CD4-positive, alpha-beta memory T cell (primary cell): Measurements from ENCODE around the gene OXSR1. TPM values are rescaled to one million over a fixed set of nuclear protein-coding genes. Genes with fewer than 3 reads are reported as not detected.

Source experiments
- CTCF ChIA-PET: fragments of 350-600 bp; sonication (Branson Sonifier 250); formaldehyde crosslinking; loops from one replicate; lab custom pipeline; 2021; ENCODE audit warnings: inconsistent platforms; ENCODE audit not compliant: partially characterized antibody; lab: Charles Lee
- POLR2A ChIA-PET: fragments of 350-600 bp; sonication (Branson Sonifier 250); formaldehyde crosslinking; loops from one replicate; lab custom pipeline; 2021; ENCODE audit not compliant: partially characterized antibody; lab: Charles Lee
- DNase-seq, 5 donors: peaks; one replicate each; pipeline versions ENCODE4 v3.0.0 to v3.0.0-alpha.2; 2020 to 2022; ENCODE audit warnings: mixed read lengths in 1 of 5
- H3K27ac ChIP-seq: one replicate; pipeline ENCODE4 v1.7.0; 2013; ENCODE audit warnings: low read depth, low read length
- H3K27me3 ChIP-seq: 2 replicates; pipeline ENCODE4 v1.7.0; 2013; ENCODE audit warnings: mild to moderate bottlenecking, low read length, moderate library complexity; ENCODE audit not compliant: insufficient read depth
- H3K36me3 ChIP-seq: 2 replicates; pipeline ENCODE4 v1.7.0; 2013; ENCODE audit warnings: mild to moderate bottlenecking, low read length, moderate library complexity; ENCODE audit not compliant: insufficient read depth
- H3K4me1 ChIP-seq: 2 replicates; pipeline ENCODE4 v1.7.0; 2013; ENCODE audit warnings: mild to moderate bottlenecking, low read length, moderate library complexity; ENCODE audit not compliant: insufficient read depth
- H3K4me3 ChIP-seq, 2 donors: one replicate each; pipeline ENCODE4 v1.7.0; 2013; ENCODE audit warnings: low read length in 2 of 2, mild to moderate bottlenecking in 1 of 2
- H3K9me3 ChIP-seq, 2 donors: one replicate each; pipeline ENCODE4 v1.7.0; 2013; ENCODE audit warnings: low read length in 2 of 2, control low read depth in 1 of 2; ENCODE audit not compliant: control insufficient read depth in 1 of 2
- H3K27ac Mint-ChIP-seq, 7 donors: one replicate each; pipeline ENCODE4 v1.8.0; 2020 to 2021; ENCODE audit warnings: mixed read lengths in 7 of 7, mild to moderate bottlenecking in 6 of 7, inconsistent platforms in 3 of 7, moderate library complexity in 3 of 7
- H3K27me3 Mint-ChIP-seq, 2 donors: one replicate each; pipeline ENCODE4 v1.8.0; 2020 to 2021; ENCODE audit warnings: mixed read lengths in 2 of 2
- H3K36me3 Mint-ChIP-seq, 2 donors: one replicate each; pipeline ENCODE4 v1.8.0; 2020 to 2021; ENCODE audit warnings: mixed read lengths in 2 of 2, inconsistent platforms in 1 of 2, mild to moderate bottlenecking in 1 of 2
- H3K4me1 Mint-ChIP-seq, 4 donors: one replicate each; pipeline ENCODE4 v1.8.0; 2020 to 2021; ENCODE audit warnings: mixed read lengths in 4 of 4, mild to moderate bottlenecking in 1 of 4
- H3K4me3 Mint-ChIP-seq, 8 donors: one replicate each; pipeline ENCODE4 v1.8.0; 2020 to 2021; ENCODE audit warnings: mixed read lengths in 8 of 8, mild to moderate bottlenecking in 7 of 8, moderate library complexity in 6 of 8, inconsistent platforms in 3 of 8
- H3K9me3 Mint-ChIP-seq, 8 donors: one replicate each; pipeline ENCODE4 v1.8.0; 2020 to 2021; ENCODE audit warnings: mixed read lengths in 8 of 8, mild to moderate bottlenecking in 5 of 8, inconsistent platforms in 3 of 8, moderate library complexity in 1 of 8
- intact Hi-C: fragments of 100-400 bp; cut with micrococcal nuclease; formaldehyde crosslinking; loops from one replicate; pipeline ENCODE4 v1.15.1; 2023
- polyA plus RNA-seq, 2 donors: library from polyadenylated mRNA; unstranded; fragments of 300-500 nt; fragmentation: Illumina TruSeq; gene quantifications; one replicate each; pipeline ENCODE4 v1.2.3, GENCODE V29; 2021
- total RNA-seq, 2 experiments: library from RNA; stranded (reverse); gene quantifications; one replicate each; pipeline ENCODE4 v1.2.3, GENCODE V29; 2021

OXSR1 gene
- total and polyA plus RNA-seq, 4 experiments from 2014 or later, result 13.3 to 43.9 (median 28.8) TPM

DNA sequence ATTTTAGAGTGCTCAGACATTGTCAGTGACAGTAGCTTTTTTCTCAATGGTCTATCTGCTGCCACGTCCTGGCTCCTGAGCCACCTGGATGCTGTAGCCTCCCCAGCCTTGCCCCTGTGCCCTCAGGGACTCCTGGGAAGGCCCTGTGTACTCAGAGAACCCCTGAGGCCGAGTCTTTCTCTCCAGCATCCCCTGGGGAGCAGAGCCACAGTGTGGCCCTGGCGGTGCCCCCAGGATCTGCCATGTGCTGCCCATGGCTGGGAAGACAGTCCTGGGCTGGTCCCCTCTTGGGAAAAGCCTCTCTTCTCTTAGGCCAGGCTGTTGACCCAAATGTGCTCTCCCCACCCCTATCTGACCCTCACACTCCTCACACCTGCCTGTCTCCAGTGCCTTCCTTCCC, 21.8 kb upstream of the OXSR1 start:
- ChIA-PET POLR2A (interaction anchor here (1.2 to 8.4 kb wide), 2 partner anchors 22 to 35 kb away, joined by 3 to 255 read pairs; partner anchors contain the start of gene OXSR1), CTCF (no interaction called here)
- Histone ChIP-seq H3K9me3 (peaks cover 0 to 17% of the 10 kb centered on the region in 2 donors), H3K27me3 (no peaks in the 10 kb centered on the region), H3K27ac (no peak overlapping the region), H3K4me3 (no peak overlapping the region), H3K36me3 (peaks cover 13% of the 10 kb centered on the region), H3K4me1 (peaks cover 23% of the 10 kb centered on the region)
- H3K4me3 Mint-ChIP-seq, result no peak overlapping the region
- H3K36me3 Mint-ChIP-seq, result peaks cover 15 to 45% of the 10 kb centered on the region in 2 donors
- peak overlapping the region in 1 of 7 donors; percentile 32 for H3K27ac Mint-ChIP-seq
- no peaks in the 10 kb centered on the region for H3K27me3 Mint-ChIP-seq
- intact Hi-C loops, result no loop called here
- H3K9me3 Mint-ChIP-seq, result peaks cover 0 to 27% (median 22%) of the 10 kb centered on the region in 8 donors
- H3K4me1 Mint-ChIP-seq, result peaks cover 21 to 41% (median 28%) of the 10 kb centered on the region in 4 donors
- DNase-seq, result no peak

DNA sequence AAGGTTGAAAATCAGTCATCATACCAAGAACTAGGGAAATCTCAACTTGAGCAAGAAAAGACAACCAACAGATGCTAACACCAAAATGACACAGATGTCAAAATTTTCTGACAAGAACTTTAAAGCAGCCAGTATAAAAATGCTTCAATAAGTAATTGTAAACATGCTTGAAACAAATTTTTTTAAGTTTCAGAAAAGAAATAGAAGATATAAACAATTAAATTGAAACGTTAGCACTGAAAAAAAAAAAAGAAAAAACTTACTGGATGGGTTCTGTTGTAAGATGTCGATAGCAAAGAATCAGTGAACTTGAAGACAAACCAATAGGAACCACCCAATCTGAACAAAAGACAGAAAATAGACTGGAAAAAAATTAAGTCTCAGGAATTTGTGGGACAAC, 18.8 kb upstream of the OXSR1 start:
- peaks cover 9% of the 10 kb centered on the region for H3K4me1 ChIP-seq
- peaks cover 0 to 27% (median 22%) of the 10 kb centered on the region in 8 donors for H3K9me3 Mint-ChIP-seq
- H3K4me1 Mint-ChIP-seq, result peaks cover 12 to 33% (median 19%) of the 10 kb centered on the region in 4 donors
- peaks cover 11 to 21% of the 10 kb centered on the region in 2 donors for H3K36me3 Mint-ChIP-seq
- peaks cover 7% of the 10 kb centered on the region for H3K36me3 ChIP-seq
- no peak overlapping the region for H3K27ac ChIP-seq
- POLR2A ChIA-PET, result interaction anchor here (0.7 kb wide), 1 partner anchor 36 kb away, joined by 3 read pairs; no protein-coding TSS in a partner anchor
- H3K27me3 Mint-ChIP-seq, result no peaks in the 10 kb centered on the region
- no peak for DNase-seq
- CTCF ChIA-PET, result no interaction called here
- no peaks in the 10 kb centered on the region for H3K27me3 ChIP-seq
- no peak overlapping the region for H3K4me3 ChIP-seq
- H3K9me3 ChIP-seq, result peaks cover 0 to 17% of the 10 kb centered on the region in 2 donors
- no peak overlapping the region for H3K4me3 Mint-ChIP-seq
- H3K27ac Mint-ChIP-seq, result no peak overlapping the region
- intact Hi-C loops, result no loop called here

DNA sequence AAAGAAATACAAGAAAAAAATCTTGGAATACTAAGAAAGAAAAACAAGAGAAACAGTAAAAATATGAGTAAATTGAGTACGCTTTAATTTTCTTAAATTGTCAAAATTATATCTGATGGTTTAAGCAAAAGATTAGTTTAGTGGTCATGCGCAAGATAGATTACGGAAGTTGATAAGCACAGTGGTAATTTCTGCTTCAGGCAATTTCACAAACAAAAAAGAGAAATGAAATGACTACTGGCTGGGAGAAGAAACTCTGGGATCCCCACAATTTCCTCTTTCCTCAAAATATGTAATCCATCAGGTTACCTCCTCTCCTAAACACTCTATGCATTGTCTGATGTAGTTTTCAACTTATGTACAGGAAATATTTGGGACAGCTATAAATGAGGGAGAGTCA, 17.9 kb upstream of the OXSR1 start:
- no peaks in the 10 kb centered on the region for H3K27me3 Mint-ChIP-seq
- no peak for DNase-seq
- ChIA-PET CTCF (no interaction called here), POLR2A (interaction anchor here (1.2 to 1.6 kb wide), 2 partner anchors 8 to 10 kb away, joined by 4 to 8 read pairs; partner anchors contain the start of gene ACAA1)
- peaks cover 0 to 27% (median 22%) of the 10 kb centered on the region in 8 donors for H3K9me3 Mint-ChIP-seq
- no peak overlapping the region for H3K4me3 Mint-ChIP-seq
- H3K36me3 Mint-ChIP-seq, result peaks cover 4 to 12% of the 10 kb centered on the region in 2 donors
- Histone ChIP-seq H3K4me3 (no peak overlapping the region), H3K27me3 (no peaks in the 10 kb centered on the region), H3K4me1 (peaks cover 19% of the 10 kb centered on the region), H3K36me3 (no peaks in the 10 kb centered on the region), H3K9me3 (peaks cover 0 to 17% of the 10 kb centered on the region in 2 donors), H3K27ac (no peak overlapping the region)
- intact Hi-C loops, result no loop called here
- no peak overlapping the region for H3K27ac Mint-ChIP-seq
- H3K4me1 Mint-ChIP-seq, result peaks cover 17 to 32% (median 24%) of the 10 kb centered on the region in 4 donors

- CTCF ChIA-PET, result no interaction called here
- no peaks in the 10 kb centered on the region for H3K27me3 Mint-ChIP-seq
- Histone ChIP-seq H3K27me3 (no peaks in the 10 kb centered on the region), H3K9me3 (peaks cover 0 to 17% of the 10 kb centered on the region in 2 donors), H3K27ac (no peak overlapping the region), H3K4me3 (no peak overlapping the region), H3K36me3 (no peaks in the 10 kb centered on the region), H3K4me1 (peaks cover 23% of the 10 kb centered on the region)
- H3K4me1 Mint-ChIP-seq, result peaks cover 19 to 35% (median 25%) of the 10 kb centered on the region in 4 donors
- no peak overlapping the region for H3K4me3 Mint-ChIP-seq
- peaks cover 0 to 27% (median 22%) of the 10 kb centered on the region in 8 donors for H3K9me3 Mint-ChIP-seq
- peak overlapping the region in 1 of 7 donors; percentile 29 for H3K27ac Mint-ChIP-seq
- intact Hi-C loops, result no loop called here
- H3K36me3 Mint-ChIP-seq, result peaks cover 4 to 9% of the 10 kb centered on the region in 2 donors
- no peak for DNase-seq
- POLR2A ChIA-PET, result interaction anchor here (1.2 to 1.8 kb wide), 4 partner anchors 9 to 16 kb away, joined by 4 to 8 read pairs (median 8); partner anchors contain the start of genes ACAA1 and MYD88
Observed at GRCh38 chr3:38148311-38148882, 16.9 kb upstream of the OXSR1 start.

- peak overlapping the region in 5 of 7 donors; percentile 44 to 92 (median 72) for H3K27ac Mint-ChIP-seq
- peaks cover 19 to 35% (median 25%) of the 10 kb centered on the region in 4 donors for H3K4me1 Mint-ChIP-seq
- Histone ChIP-seq H3K4me3 (no peak overlapping the region), H3K36me3 (no peaks in the 10 kb centered on the region), H3K27ac (no peak overlapping the region), H3K27me3 (no peaks in the 10 kb centered on the region), H3K9me3 (peaks cover 0 to 17% of the 10 kb centered on the region in 2 donors), H3K4me1 (peaks cover 23% of the 10 kb centered on the region)
- H3K27me3 Mint-ChIP-seq, result no peaks in the 10 kb centered on the region
- ChIA-PET POLR2A (interaction anchor here (1.7 to 1.8 kb wide), 2 partner anchors 11 to 15 kb away, joined by 7 to 8 read pairs; partner anchors contain the start of gene MYD88), CTCF (no interaction called here)
- no peak for DNase-seq
- H3K36me3 Mint-ChIP-seq, result peaks cover 4 to 5% of the 10 kb centered on the region in 2 donors
- intact Hi-C loops, result no loop called here
- H3K4me3 Mint-ChIP-seq, result no peak overlapping the region
- peaks cover 0 to 27% (median 22%) of the 10 kb centered on the region in 8 donors for H3K9me3 Mint-ChIP-seq
Observed at GRCh38 chr3:38149708-38150107, 15.6 kb upstream of the OXSR1 start.

DNA sequence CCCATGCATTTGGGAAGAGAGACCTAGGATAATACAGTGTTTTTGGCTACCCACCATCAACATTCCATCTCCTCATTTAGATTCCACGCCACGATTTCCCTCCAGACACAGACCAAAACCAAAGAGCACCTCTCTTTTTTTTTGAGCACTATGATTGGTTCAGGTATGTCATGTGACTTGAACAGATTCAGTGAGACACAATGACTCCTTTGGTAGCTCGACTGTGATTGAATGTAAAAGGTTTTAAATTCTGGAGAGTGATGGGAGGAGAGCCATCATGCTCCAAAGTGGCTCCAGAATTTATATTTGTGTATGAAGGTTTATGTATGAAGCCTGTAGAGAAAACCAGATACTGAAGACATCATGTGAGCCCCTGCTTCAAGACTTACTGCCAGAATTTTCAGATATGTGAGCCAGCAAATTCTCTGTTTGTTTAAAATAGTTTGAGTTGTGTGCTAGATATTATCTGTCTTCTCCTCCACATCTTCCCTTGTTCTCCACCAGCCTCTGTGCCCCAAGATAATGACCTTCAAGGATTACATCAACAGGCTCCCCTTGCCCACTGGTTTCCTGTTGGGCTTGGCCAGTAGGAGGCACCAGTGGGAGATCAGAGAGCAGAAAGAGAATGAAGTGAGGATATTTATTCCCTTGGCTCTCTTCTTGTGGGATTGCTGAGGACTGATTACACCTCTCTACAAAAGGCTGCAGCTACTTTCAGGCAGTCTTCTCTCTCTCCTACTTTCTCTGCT, 14.4 kb upstream of the OXSR1 start:
- Histone ChIP-seq H3K27ac (peak overlapping the region; percentile 7), H3K9me3 (peaks cover 0 to 16% of the 10 kb centered on the region in 2 donors), H3K4me1 (peaks cover 23% of the 10 kb centered on the region), H3K27me3 (no peaks in the 10 kb centered on the region), H3K36me3 (no peaks in the 10 kb centered on the region), H3K4me3 (no peak overlapping the region)
- Mint-ChIP-seq H3K9me3 (peaks cover 0 to 22% (median 15%) of the 10 kb centered on the region in 8 donors), H3K4me3 (peak overlapping the region in 2 of 8 donors; percentile 34 to 38), H3K4me1 (peaks cover 19 to 35% (median 25%) of the 10 kb centered on the region in 4 donors), H3K27ac (peak overlapping the region; percentile 78 to 95 (median 92)), H3K36me3 (peaks cover 4 to 5% of the 10 kb centered on the region in 2 donors), H3K27me3 (no peaks in the 10 kb centered on the region)
- ChIA-PET CTCF (interaction anchor here (1.0 kb wide), 1 partner anchor 112 kb away, joined by 3 read pairs; the partner anchor contains the start of gene DLEC1), POLR2A (interaction anchor here (3.7 to 4.7 kb wide), 2 partner anchors 13 to 14 kb away, joined by 30 to 45 read pairs; partner anchors contain the start of genes ACAA1, MYD88 and OXSR1)
- no peak for DNase-seq
- intact Hi-C loops, result no loop called here
